Natural killer cell treated with Interleukin-12 subunit alpha and Interleukin-12 subunit beta and Interleukin-15 and Interleukin-18, amount 100 ng/mL, for 72 hours (primary cell): Measurements from ENCODE around the gene PTPRN2. TPM values are rescaled to one million over a fixed set of nuclear protein-coding genes. Genes with fewer than 3 reads are reported as not detected.

ENCODE experiments used
- ATAC-seq, 2 donors: fragments of 150-1000 bp; cut with Tn5 transposase in 1 of 2; sonication (Bioruptor Pico), chemical (Tn5 transposase) in 1 of 2; 2 replicates each; pipeline ENCODE4 v1.10.0; 2021
- DNase-seq: peaks from one replicate; pipeline ENCODE4 v3.0.0; 2022; ENCODE audit warnings: low spot score
- H3K27ac Mint-ChIP-seq, 2 donors: 1 replicate in 1 of 2; 2 replicates in 1 of 2; pipeline ENCODE4 v1.8.0; 2022; ENCODE audit warnings: mixed read lengths in 2 of 2, mild to moderate bottlenecking in 1 of 2, moderate library complexity in 1 of 2
- H3K27me3 Mint-ChIP-seq, 2 donors: 1 replicate in 1 of 2; 2 replicates in 1 of 2; pipeline ENCODE4 v1.8.0; 2022; ENCODE audit warnings: mixed read lengths in 2 of 2
- H3K36me3 Mint-ChIP-seq: one replicate; pipeline ENCODE4 v1.8.0; 2022; ENCODE audit warnings: mixed read lengths
- H3K4me1 Mint-ChIP-seq, 2 donors: 1 replicate in 1 of 2; 2 replicates in 1 of 2; pipeline ENCODE4 v1.8.0; 2022; ENCODE audit warnings: low read depth in 2 of 2, mixed read lengths in 2 of 2, mild to moderate bottlenecking in 1 of 2
- H3K4me3 Mint-ChIP-seq: one replicate; pipeline ENCODE4 v1.8.0; 2022; ENCODE audit warnings: mixed read lengths
- H3K9me3 Mint-ChIP-seq: 2 replicates; pipeline ENCODE4 v1.8.0; 2022; ENCODE audit warnings: mixed read lengths
- total RNA-seq, 2 donors: library from RNA; stranded (reverse); gene quantifications; one replicate each; pipeline ENCODE4 v1.2.3, GENCODE V29; 2022

The PTPRN2 gene
- total RNA-seq, 2 donors from 2014 or later: 0.17 to 0.74 TPM

DNA sequence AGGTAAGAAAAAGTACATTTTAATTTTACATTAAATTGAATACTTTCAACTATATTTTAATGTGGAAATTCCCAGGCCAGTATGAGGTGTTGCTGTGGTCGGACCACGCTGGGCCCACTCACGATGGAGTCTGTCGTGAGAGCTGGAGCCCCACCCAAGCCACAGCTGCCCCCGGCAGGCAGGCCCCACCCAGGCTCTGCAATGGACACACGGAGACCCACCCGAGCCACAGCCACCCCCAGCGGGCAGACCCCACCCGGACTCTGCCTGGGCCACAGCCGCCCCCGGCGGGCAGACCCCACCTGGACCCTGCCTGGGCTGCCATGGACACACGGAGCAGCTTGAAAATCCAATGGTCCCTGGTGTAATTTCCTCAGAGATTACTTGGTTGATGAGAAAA is 141.3 kb downstream of the PTPRN2 start:
- peaks cover 0 to 4% of the 10 kb centered on the region in 2 donors for H3K27me3 Mint-ChIP-seq

GRCh38 chr7:158445421-158446175 is 142.0 kb downstream of the PTPRN2 start:
- peaks cover 10% of the 10 kb centered on the region for H3K9me3 Mint-ChIP-seq
- H3K4me3 Mint-ChIP-seq: no peak overlapping the region
- no peaks in the 10 kb centered on the region for H3K4me1 Mint-ChIP-seq
- H3K27me3 Mint-ChIP-seq: no peaks in the 10 kb centered on the region
- ATAC-seq (no peak), DNase-seq (no peak)
- H3K36me3 Mint-ChIP-seq: no peaks in the 10 kb centered on the region
- H3K27ac Mint-ChIP-seq: no peak overlapping the region

More for the DNA sequence above, 141.3 kb downstream of the PTPRN2 start:
- H3K27ac Mint-ChIP-seq: no peak overlapping the region
- ATAC-seq (no peak), DNase-seq (no peak)
- H3K9me3 Mint-ChIP-seq: peaks cover 3% of the 10 kb centered on the region
- no peaks in the 10 kb centered on the region for H3K4me1 Mint-ChIP-seq
- H3K36me3 Mint-ChIP-seq: no peaks in the 10 kb centered on the region
- no peak overlapping the region for H3K4me3 Mint-ChIP-seq

DNA sequence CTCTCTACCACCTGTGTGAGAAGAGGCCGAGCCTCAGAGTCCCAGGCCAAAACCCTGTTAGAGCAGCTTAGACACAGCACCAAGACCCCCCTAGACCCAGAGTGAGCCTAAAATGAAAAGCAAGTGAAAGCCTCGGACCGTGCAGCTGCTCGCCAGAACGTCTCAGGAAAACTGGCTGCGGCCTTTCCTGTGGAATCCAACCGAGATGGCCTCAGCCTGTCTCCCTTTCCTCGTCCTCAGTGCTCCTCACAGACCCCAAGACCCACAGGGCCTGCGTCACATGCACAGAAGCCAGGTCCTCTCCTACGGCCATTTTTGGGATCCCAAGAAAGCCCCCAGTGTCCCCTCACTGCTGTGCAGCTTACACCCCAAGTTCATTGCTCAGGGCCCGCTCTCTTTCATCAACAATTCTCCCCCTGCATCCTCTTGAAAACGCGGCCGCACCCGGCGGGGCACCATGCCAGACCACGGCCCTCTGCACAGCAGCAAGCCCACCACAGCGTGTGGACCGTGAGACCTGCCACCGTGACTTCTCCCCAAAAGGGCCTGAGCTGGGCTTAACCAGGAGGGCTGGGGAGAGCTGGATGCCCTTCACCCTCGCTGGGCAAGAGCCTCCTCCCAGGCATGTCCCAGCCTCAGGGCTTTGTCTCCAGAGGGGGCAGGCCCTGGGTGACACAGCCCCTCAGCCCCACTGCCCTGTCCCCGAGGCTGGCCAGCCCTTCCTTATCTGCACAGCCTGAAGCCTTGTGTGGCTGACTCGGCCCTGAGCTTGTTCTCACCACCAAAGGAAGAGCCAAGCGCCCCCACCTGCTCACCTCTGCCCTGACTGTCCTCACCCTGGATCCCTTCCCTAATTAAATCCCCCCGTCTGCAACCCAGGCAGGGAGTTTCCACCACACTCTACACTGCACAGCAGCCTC is 142.9 kb downstream of the PTPRN2 start:
- peaks cover 15% of the 10 kb centered on the region for H3K9me3 Mint-ChIP-seq
- no peak overlapping the region for H3K4me3 Mint-ChIP-seq
- peaks cover 4 to 6% of the 10 kb centered on the region in 2 donors for H3K4me1 Mint-ChIP-seq
- DNase-seq (no peak), ATAC-seq (peak in 1 of 2 donors; percentile 39)
- no peak overlapping the region for H3K27ac Mint-ChIP-seq
- H3K36me3 Mint-ChIP-seq: no peaks in the 10 kb centered on the region
- H3K27me3 Mint-ChIP-seq: no peaks in the 10 kb centered on the region

- Mint-ChIP-seq H3K27me3 (no peaks in the 10 kb centered on the region), H3K9me3 (peaks cover 15% of the 10 kb centered on the region), H3K4me1 (peaks cover 4 to 6% of the 10 kb centered on the region in 2 donors), H3K27ac (no peak overlapping the region), H3K4me3 (no peak overlapping the region), H3K36me3 (no peaks in the 10 kb centered on the region)
- DNase-seq (no peak), ATAC-seq (peak in 1 of 2 donors; percentile 11)
Observed at GRCh38 chr7:158443688-158444483, 143.7 kb downstream of the PTPRN2 start.

- DNase-seq (no peak), ATAC-seq (no peak)
- H3K36me3 Mint-ChIP-seq: no peaks in the 10 kb centered on the region
- no peak overlapping the region for H3K27ac Mint-ChIP-seq
- peaks cover 15% of the 10 kb centered on the region for H3K9me3 Mint-ChIP-seq
- H3K27me3 Mint-ChIP-seq: no peaks in the 10 kb centered on the region
- no peak overlapping the region for H3K4me3 Mint-ChIP-seq
- H3K4me1 Mint-ChIP-seq: peaks cover 4 to 6% of the 10 kb centered on the region in 2 donors
Observed at GRCh38 chr7:158443014-158443687, 144.5 kb downstream of the PTPRN2 start.

GRCh38 chr7:158442260-158442659 is 145.4 kb downstream of the PTPRN2 start:
- peaks cover 15% of the 10 kb centered on the region for H3K9me3 Mint-ChIP-seq
- DNase-seq (no peak), ATAC-seq (no peak)
- no peak overlapping the region for H3K4me3 Mint-ChIP-seq
- H3K27ac Mint-ChIP-seq: no peak overlapping the region
- no peaks in the 10 kb centered on the region for H3K36me3 Mint-ChIP-seq
- peaks cover 4 to 6% of the 10 kb centered on the region in 2 donors for H3K4me1 Mint-ChIP-seq
- peaks cover 1 to 4% of the 10 kb centered on the region in 2 donors for H3K27me3 Mint-ChIP-seq

DNA sequence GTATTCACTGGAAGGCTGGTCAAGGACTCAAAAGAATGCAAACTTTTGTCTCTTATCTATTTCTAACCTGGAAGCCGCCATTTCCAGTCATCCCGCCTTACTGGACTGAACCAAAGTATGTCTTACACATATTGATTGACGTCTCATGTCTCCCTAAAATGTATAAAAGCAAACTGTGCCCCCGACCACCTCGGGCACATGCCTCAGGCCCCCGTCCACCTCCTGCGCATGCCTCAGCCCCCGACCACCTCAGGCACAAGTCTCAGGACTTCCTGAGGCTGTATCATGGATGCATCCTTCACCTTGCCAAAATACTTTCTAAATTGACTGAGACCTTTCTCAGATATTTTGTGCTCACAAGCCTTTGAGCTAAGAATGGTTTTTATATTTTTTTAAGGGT is 148.6 kb downstream of the PTPRN2 start:
- Mint-ChIP-seq H3K27me3 (peaks cover 9 to 20% of the 10 kb centered on the region in 2 donors), H3K36me3 (no peaks in the 10 kb centered on the region), H3K27ac (no peak overlapping the region), H3K9me3 (peaks cover 15% of the 10 kb centered on the region), H3K4me1 (peaks cover 4 to 6% of the 10 kb centered on the region in 2 donors), H3K4me3 (no peak overlapping the region)
- ATAC-seq (no peak), DNase-seq (no peak)

GRCh38 chr7:158432369-158433341 is 155.0 kb downstream of the PTPRN2 start:
- Mint-ChIP-seq H3K9me3 (no peaks in the 10 kb centered on the region), H3K27me3 (peaks cover 13 to 30% of the 10 kb centered on the region in 2 donors), H3K36me3 (no peaks in the 10 kb centered on the region), H3K4me1 (no peaks in the 10 kb centered on the region), H3K4me3 (no peak overlapping the region), H3K27ac (no peak overlapping the region)
- DNase-seq: no peak
- ATAC-seq: no peak

DNA sequence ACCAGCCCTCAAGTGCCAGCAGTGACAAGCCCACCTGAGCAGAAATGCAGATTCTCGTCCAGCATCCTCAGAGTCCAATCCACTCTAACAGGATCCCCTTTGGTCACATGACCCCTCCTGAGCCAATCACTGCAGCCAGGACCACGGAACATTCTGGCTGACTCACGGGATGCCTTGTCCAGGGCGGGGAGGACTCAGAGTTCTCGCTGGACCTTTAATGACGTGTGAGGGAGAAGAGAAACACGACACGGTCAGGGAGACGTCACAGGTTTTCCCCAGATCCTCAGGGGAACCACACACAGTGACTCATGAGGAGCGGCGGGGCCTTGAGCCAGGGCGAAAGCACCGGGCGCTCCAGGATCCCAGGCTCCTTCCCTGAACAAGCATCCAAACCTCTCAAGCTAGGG is 155.7 kb downstream of the PTPRN2 start:
- Mint-ChIP-seq H3K36me3 (no peaks in the 10 kb centered on the region), H3K9me3 (no peaks in the 10 kb centered on the region), H3K27me3 (peaks cover 8 to 23% of the 10 kb centered on the region in 2 donors), H3K27ac (no peak overlapping the region), H3K4me3 (no peak overlapping the region), H3K4me1 (no peaks in the 10 kb centered on the region)
- DNase-seq: no peak
- no peak for ATAC-seq

GRCh38 chr7:158431055-158431940 is 156.3 kb downstream of the PTPRN2 start:
- Mint-ChIP-seq H3K4me1 (no peaks in the 10 kb centered on the region), H3K4me3 (no peak overlapping the region), H3K36me3 (no peaks in the 10 kb centered on the region), H3K9me3 (no peaks in the 10 kb centered on the region), H3K27ac (peak overlapping the region in 1 of 2 donors; percentile 26), H3K27me3 (peaks cover 7 to 20% of the 10 kb centered on the region in 2 donors)
- ATAC-seq (peak; percentile 26 to 57), DNase-seq (no peak)

- Mint-ChIP-seq H3K36me3 (no peaks in the 10 kb centered on the region), H3K9me3 (no peaks in the 10 kb centered on the region), H3K27ac (peak overlapping the region in 1 of 2 donors; percentile 26), H3K4me1 (no peaks in the 10 kb centered on the region), H3K4me3 (no peak overlapping the region), H3K27me3 (peaks cover 5 to 20% of the 10 kb centered on the region in 2 donors)
- DNase-seq: no peak
- ATAC-seq: peak; percentile 28 to 58
Observed at GRCh38 chr7:158430308-158431034, 157.2 kb downstream of the PTPRN2 start.
